Hepatocyte (in vitro differentiated cells): ENCODE measurements around the gene DDX6.
"Not testable (repeated sequence)": the region's sequence is repeated elsewhere in the genome, so short reads cannot be mapped to it uniquely, and the experiment has no call there.

Source experiments
- EZH2 ChIP-seq: fragments of 200-600 bp; sonication (generic); IDR thresholded peaks from 2 replicates; pipeline ENCODE4 v1.6.1; 2016; ENCODE audit warnings: antibody characterized with exemption, mild to moderate bottlenecking, borderline replicate concordance
- TF ChIP-seq, protein P1 (sequence below): fragments of 200-600 bp; sonication (generic); IDR thresholded peaks from 2 replicates; pipeline ENCODE4 v1.5.1; 2016; ENCODE audit warnings: antibody characterized with exemption, mild to moderate bottlenecking; ENCODE audit not compliant: poor library complexity

GRCh38 chr11:118721478-118722015, 69.4 kb downstream of the DDX6 start:
- TF ChIP-seq, protein P1, sequence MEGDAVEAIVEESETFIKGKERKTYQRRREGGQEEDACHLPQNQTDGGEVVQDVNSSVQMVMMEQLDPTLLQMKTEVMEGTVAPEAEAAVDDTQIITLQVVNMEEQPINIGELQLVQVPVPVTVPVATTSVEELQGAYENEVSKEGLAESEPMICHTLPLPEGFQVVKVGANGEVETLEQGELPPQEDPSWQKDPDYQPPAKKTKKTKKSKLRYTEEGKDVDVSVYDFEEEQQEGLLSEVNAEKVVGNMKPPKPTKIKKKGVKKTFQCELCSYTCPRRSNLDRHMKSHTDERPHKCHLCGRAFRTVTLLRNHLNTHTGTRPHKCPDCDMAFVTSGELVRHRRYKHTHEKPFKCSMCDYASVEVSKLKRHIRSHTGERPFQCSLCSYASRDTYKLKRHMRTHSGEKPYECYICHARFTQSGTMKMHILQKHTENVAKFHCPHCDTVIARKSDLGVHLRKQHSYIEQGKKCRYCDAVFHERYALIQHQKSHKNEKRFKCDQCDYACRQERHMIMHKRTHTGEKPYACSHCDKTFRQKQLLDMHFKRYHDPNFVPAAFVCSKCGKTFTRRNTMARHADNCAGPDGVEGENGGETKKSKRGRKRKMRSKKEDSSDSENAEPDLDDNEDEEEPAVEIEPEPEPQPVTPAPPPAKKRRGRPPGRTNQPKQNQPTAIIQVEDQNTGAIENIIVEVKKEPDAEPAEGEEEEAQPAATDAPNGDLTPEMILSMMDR: not testable (repeated sequence)
- TF ChIP-seq EZH2: not testable (repeated sequence)
